HCT116 (cell line): Measurements from ENCODE around the gene APOBEC3B. TPM values are rescaled to one million over a fixed set of nuclear protein-coding genes. Genes with fewer than 3 reads are reported as not detected.

Experiments used
- ATAC-seq: fragments of 200-7000 bp; cut with Tn5 transposase; 2 replicates; pipeline ENCODE4 v1.9.1; 2020; ENCODE audit warnings: mild to moderate bottlenecking, moderate library complexity
- BruUV-seq: library from RNA; stranded (reverse); fragments of 400-500 nt; replicated peaks from 2 replicates; lab custom pipeline; 2021; lab: Mats Ljungman, UMichigan
- CTCF ChIA-PET: fragments of 300-600 bp; sonication (Branson Sonifier 250); formaldehyde crosslinking; loops from one replicate; lab custom pipeline; 2021; ENCODE audit warnings: antibody characterized with exemption; lab: Charles Lee
- POLR2A ChIA-PET: fragments of 300-600, 350-600 bp; sonication (Branson Sonifier 250); formaldehyde crosslinking; loops from one replicate; lab custom pipeline; 2021; ENCODE audit warnings: antibody characterized with exemption; lab: Charles Lee
- RAD21 ChIA-PET, 2 experiments: fragments of 300-600 bp; sonication (Branson Sonifier 250); formaldehyde crosslinking; loops; one replicate each; lab custom pipeline; 2023; ENCODE audit warnings: low total read pairs in 2 of 2; ENCODE audit not compliant: uncharacterized antibody in 2 of 2, unreplicated experiment in 2 of 2, low non-redundant PET in 1 of 2; lab: Charles Lee
- DNase-seq: peaks from one replicate; pipeline ENCODE4 v3.0.0-alpha.2; 2010; ENCODE audit warnings: low read depth, low spot score
- H2AFZ ChIP-seq: fragments of 200-600 bp; shearing (Covaris generic), sonication (generic); 2 replicates; pipeline ENCODE4 v1.6.1; 2017; ENCODE audit warnings: low read depth, mixed run types, mixed read lengths, antibody characterized with exemption, low read length; ENCODE audit not compliant: poor library complexity, severe bottlenecking
- H3K27ac ChIP-seq: 2 replicates; pipeline ENCODE4 v1.5.1; 2012; ENCODE audit warnings: low read depth, low read length
- H3K27me3 ChIP-seq: fragments of 200-600 bp; sonication (generic); 2 replicates; pipeline ENCODE4 v1.6.1; 2016; ENCODE audit warnings: mixed run types, low read length, mixed read lengths; ENCODE audit not compliant: insufficient read depth
- H3K36me3 ChIP-seq, 2 experiments: fragments of 200-500 bp in 1 of 2; fragments of 200-600 bp in 1 of 2; sonication (Bioruptor generic) in 1 of 2; sonication (generic) in 1 of 2; 2 replicates each; pipeline versions ENCODE4 v1.5.1 to v1.6.1; 2014 to 2016; ENCODE audit warnings: low read length in 2 of 2, inconsistent platforms in 1 of 2, mixed read lengths in 1 of 2, mixed run types in 1 of 2; ENCODE audit not compliant: insufficient read depth in 2 of 2, control insufficient read depth in 1 of 2
- H3K4me1 ChIP-seq, 2 experiments: fragments of 200-600 bp in 1 of 2; sonication (generic) in 1 of 2; 2 replicates each; pipeline versions ENCODE4 v1.5.1 to v1.6.1; 2012 to 2017; ENCODE audit warnings: low read length in 2 of 2, inconsistent platforms in 1 of 2, mild to moderate bottlenecking in 1 of 2, mixed read lengths in 1 of 2, mixed run types in 1 of 2, moderate library complexity in 1 of 2; ENCODE audit not compliant: insufficient read depth in 2 of 2, control insufficient read depth in 1 of 2
- H3K4me2 ChIP-seq: fragments of 200-600 bp; sonication (generic); 2 replicates; pipeline ENCODE4 v1.6.1; 2017; ENCODE audit warnings: mixed run types, low read length, mixed read lengths
- H3K4me3 ChIP-seq, 2 experiments: fragments of 200-600 bp in 1 of 2; sonication (generic) in 1 of 2; replicated peaks in 1 of 2; 2 replicates each; pipeline ENCODE4 v1.5.1; 2011 to 2016; ENCODE audit warnings: low read length in 2 of 2, control low read depth in 1 of 2, low read depth in 1 of 2, mild to moderate bottlenecking in 1 of 2, mixed read lengths in 1 of 2, mixed run types in 1 of 2
- H3K79me2 ChIP-seq: fragments of 200-600 bp; sonication (generic); 2 replicates; pipeline ENCODE4 v1.6.1; 2017; ENCODE audit warnings: mild to moderate bottlenecking, mixed run types, low read length, moderate library complexity, mixed read lengths; ENCODE audit not compliant: insufficient read depth
- H3K9ac ChIP-seq: fragments of 200-600 bp; sonication (generic); 2 replicates; pipeline ENCODE4 v1.6.1; 2016; ENCODE audit warnings: low read length, mixed read lengths
- H3K9me2 ChIP-seq: fragments of 200-600 bp; sonication (generic), shearing (Covaris generic); 2 replicates; pipeline ENCODE4 v1.6.1; 2017; ENCODE audit warnings: mixed run types, mild to moderate bottlenecking, moderate library complexity; ENCODE audit not compliant: insufficient read depth
- H3K9me3 ChIP-seq, 2 experiments: fragments of 200-500 bp in 1 of 2; fragments of 200-600 bp in 1 of 2; sonication (Bioruptor generic) in 1 of 2; sonication (generic) in 1 of 2; 2 replicates each; pipeline ENCODE4 v1.6.1; 2014 to 2017; ENCODE audit warnings: low read length in 2 of 2, mixed read lengths in 2 of 2, inconsistent platforms in 1 of 2, low read depth in 1 of 2, mild to moderate bottlenecking in 1 of 2, mixed run types in 1 of 2, moderate library complexity in 1 of 2; ENCODE audit not compliant: control insufficient read depth in 1 of 2, insufficient read depth in 1 of 2
- H4K20me1 ChIP-seq: fragments of 200-600 bp; sonication (generic), shearing (Covaris generic); 2 replicates; pipeline ENCODE4 v1.6.1; 2017; ENCODE audit warnings: mixed run types, mild to moderate bottlenecking, moderate library complexity; ENCODE audit not compliant: insufficient read depth
- CBX3 ChIP-seq: IDR thresholded peaks from 2 replicates; pipeline ENCODE4 v1.6.1; 2012; ENCODE audit warnings: low read depth
- CEBPB ChIP-seq: IDR thresholded peaks from 2 replicates; pipeline ENCODE4 v1.6.1; 2012; ENCODE audit warnings: low read depth
- CTCF ChIP-seq, 3 experiments: fragments of 200-600 bp in 1 of 3; sonication (generic) in 1 of 3; IDR thresholded peaks in 2 of 3; conservative IDR thresholded peaks in 1 of 3; 2 replicates each; pipeline ENCODE4 v1.5.1; 2012 to 2017; ENCODE audit warnings: low read depth in 2 of 3, low read length in 2 of 3, antibody characterized with exemption in 1 of 3, borderline replicate concordance in 1 of 3, control low read depth in 1 of 3, mild to moderate bottlenecking in 1 of 3, mixed read lengths in 1 of 3, mixed run types in 1 of 3, moderate library complexity in 1 of 3; ENCODE audit not compliant: insufficient read depth in 1 of 3
- EGR1 ChIP-seq: IDR thresholded peaks from 2 replicates; pipeline ENCODE4 v1.6.1; 2012; ENCODE audit warnings: low read depth
- EZH2 ChIP-seq: fragments of 200-600 bp; sonication (generic); IDR thresholded peaks from 2 replicates; pipeline ENCODE4 v1.6.1; 2017; ENCODE audit warnings: antibody characterized with exemption, mixed run types
- EZH2phosphoT487 ChIP-seq: fragments of 200-600 bp; IDR thresholded peaks from 2 replicates; pipeline ENCODE4 v1.6.1; 2018; ENCODE audit warnings: antibody characterized with exemption, borderline replicate concordance
- MAX ChIP-seq: IDR thresholded peaks from 2 replicates; pipeline ENCODE4 v1.6.1; 2012
- POLR2AphosphoS5 ChIP-seq: IDR thresholded peaks from 2 replicates; pipeline ENCODE4 v1.6.1; 2011; ENCODE audit warnings: mild to moderate bottlenecking, low read depth, low read length, moderate library complexity
- YY1 ChIP-seq: IDR thresholded peaks from 2 replicates; pipeline ENCODE4 v1.6.1; 2011; ENCODE audit warnings: low read length, low read depth, moderate library complexity, mild to moderate bottlenecking; ENCODE audit not compliant: insufficient replicate concordance; ENCODE audit errors: extremely low read depth
- intact Hi-C: fragments of 100-400 bp; cut with micrococcal nuclease; formaldehyde crosslinking; loops from 2 replicates; pipeline ENCODE4 v1.10.0; 2022
- total RNA-seq: library from RNA; stranded (reverse); gene quantifications from one replicate; pipeline ENCODE4 v1.2.1, GENCODE V29; 2021; ENCODE audit not compliant: unreplicated experiment

APOBEC3B gene
- total RNA-seq, 1 experiment from 2014 or later = 10.3 TPM

GRCh38 chr22:38937541-38937940 is 44.6 kb upstream of the APOBEC3B start:
- ChIA-PET CTCF (no interaction called here), RAD21 (no interaction called here), POLR2A (no interaction called here)
- H3K4me1 ChIP-seq = peaks cover 24 to 26% of the 10 kb centered on the region in 2 experiments
- no peak overlapping the region for H3K4me3 ChIP-seq
- no peaks in the 10 kb centered on the region for H3K79me2 ChIP-seq
- TF ChIP-seq EZH2phosphoT487 (no peak), EZH2 (no peak), CEBPB (no peak), CTCF (IDR thresholded peaks at IDR 0.05 in 2 of 3, conservative IDR thresholded peaks at IDR 0.05 in 1 of 3; ENCODE audit: borderline replicate concordance in 1 of 3, insufficient read depth in 1 of 3, low read depth in 2 of 3, low read length in 2 of 3) (no peak), CBX3 (no peak), EGR1 (no peak), MAX (no peak), POLR2AphosphoS5 (no peak), YY1 (no peak)
- intact Hi-C loops = no loop called here
- no peaks in the 10 kb centered on the region for H3K9me3 ChIP-seq
- H3K9ac ChIP-seq = no peak overlapping the region
- no peak for ATAC-seq
- no TSS peak for BruUV-seq
- no peak overlapping the region for H3K27ac ChIP-seq
- H3K27me3 ChIP-seq = no peaks in the 10 kb centered on the region
- no peak for DNase-seq
- H3K36me3 ChIP-seq = no peaks in the 10 kb centered on the region
- no peak overlapping the region for H2AFZ ChIP-seq
- no peaks in the 10 kb centered on the region for H3K9me2 ChIP-seq
- no peak overlapping the region for H3K4me2 ChIP-seq
- H4K20me1 ChIP-seq = no peaks in the 10 kb centered on the region
